NCI-H345 treated with DMSO at 0.1 percent for 48 hours (cell line): Measurements from ENCODE around the gene DNAL1.

Experiments used
- DNase-seq: peaks from one replicate; lab custom pipeline; 2025; ENCODE audit not compliant: unreplicated experiment; lab: John Stamatoyannopoulos, UW

The DNAL1 gene

DNA sequence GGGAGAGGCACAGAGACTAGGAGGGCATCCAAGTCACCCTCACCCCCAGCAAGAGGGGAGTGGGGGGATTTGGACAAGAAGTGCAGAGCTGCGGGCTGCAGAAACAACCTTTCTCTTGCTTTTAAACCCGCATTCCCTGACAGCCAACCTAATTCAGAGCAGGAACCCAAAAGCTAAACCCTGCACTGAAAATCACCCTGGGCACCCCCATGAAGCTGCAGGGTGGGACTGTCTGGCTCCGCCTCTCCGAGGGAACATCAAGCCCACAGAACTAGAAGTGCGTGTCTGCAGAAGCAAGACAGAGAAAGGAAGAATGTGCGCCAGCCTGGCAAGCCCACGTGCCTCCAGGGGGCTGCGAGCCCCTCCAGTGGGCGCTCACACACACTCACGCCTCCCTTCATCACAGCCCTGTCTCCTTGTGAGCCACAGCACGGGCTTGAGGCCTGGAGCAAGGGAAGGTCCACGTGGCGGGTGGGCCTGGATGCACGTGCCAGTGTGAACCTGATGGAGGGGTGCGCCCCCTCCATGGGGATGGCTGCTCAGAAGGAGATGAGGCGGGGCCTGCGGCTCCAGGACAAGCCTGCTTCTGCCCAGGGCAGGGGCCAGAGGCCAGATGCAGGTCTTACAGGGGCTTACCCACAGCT is 97.2 kb downstream of the DNAL1 start:
- no peak for DNase-seq

DNA sequence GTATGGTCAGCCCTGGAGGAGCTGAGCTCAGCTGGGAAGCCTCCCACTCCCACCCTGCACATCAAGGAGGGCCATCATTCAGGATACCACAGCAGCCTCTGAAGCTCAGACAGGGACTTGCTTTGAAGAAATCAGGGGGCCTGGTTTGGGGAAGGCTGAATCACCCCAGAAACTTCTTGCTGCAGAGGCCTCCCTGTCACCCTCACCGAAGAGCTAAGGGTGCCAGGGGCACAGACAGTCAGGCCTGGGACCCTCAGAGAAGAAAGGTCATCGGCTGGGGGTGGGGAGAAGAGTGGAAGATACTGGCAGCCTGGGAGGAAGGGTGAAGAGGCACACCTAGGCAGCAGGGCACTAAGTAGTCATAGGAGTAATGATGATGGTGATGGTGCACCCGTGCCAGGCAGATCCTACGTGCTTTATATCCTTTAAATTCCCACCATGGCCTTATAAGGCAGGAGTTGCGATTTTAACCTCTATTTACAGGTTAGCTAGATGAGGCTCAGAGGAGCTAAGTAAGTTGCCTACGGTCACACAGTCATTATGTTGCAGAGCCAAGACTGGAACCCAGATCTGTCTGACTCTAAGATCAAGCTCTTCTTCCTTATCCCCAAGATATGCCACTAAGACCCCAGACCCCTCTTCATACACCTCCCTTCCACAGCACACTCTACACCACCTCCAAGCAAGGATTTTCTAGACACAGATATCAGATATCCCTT is 97.9 kb downstream of the DNAL1 start:
- DNase-seq: no peak

DNA sequence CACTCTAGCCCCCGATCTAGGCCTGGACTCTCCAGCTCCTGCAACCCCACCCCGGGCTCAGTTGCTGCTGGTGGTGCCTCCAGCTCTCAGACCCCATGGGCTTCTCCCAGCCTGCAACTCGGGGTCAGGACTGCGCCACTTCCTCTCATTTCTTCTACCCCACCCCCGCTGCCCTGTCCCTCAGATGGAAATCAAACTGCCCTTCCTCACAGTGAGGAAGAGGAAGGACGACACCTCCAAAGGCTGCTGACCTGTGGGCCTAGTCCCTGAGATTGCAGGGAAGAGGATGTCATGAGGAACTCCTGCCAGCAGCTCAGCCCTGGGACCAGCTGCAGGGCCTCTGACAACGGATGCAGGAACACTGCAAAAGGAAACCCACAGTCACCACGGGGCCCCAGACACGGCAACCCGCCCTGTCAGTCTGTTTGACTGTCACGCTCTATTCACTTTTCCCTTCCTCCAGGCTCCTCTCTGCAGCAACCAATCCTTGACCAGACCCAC is 98.7 kb downstream of the DNAL1 start:
- no peak for DNase-seq

DNA sequence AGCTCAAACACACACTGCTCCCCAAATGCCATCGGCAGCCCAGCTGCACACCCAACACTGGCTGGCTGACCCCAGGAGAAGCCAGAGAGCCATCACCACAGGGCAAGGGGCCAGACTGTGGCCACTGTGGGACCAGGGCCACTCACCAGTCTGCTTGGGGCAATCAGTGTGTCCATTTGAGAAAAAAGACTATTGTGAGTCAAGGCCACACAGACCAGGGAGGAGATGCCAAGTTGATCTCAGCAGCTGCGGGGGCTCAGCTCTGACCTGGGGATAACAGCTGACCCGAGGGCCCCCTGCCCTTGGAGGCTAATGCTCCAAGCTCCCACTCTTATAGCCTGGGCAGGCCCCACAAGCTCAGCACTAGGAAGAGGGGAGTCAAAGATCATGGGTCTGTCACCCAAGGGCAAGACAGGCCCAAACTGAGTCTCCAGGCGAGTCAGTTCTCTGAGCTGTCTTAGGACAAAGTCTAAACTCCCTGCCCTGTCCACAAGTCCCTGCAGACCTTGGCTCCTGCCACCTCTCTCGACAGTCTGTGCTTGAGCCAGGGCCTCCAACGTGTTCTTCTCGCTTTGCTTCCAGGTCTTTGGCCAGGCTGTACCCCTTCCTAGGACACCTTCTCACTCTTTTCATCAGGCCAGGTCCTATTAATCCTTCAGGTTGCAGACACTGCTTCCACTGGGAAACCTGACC is 99.5 kb downstream of the DNAL1 start:
- no peak for DNase-seq

DNA sequence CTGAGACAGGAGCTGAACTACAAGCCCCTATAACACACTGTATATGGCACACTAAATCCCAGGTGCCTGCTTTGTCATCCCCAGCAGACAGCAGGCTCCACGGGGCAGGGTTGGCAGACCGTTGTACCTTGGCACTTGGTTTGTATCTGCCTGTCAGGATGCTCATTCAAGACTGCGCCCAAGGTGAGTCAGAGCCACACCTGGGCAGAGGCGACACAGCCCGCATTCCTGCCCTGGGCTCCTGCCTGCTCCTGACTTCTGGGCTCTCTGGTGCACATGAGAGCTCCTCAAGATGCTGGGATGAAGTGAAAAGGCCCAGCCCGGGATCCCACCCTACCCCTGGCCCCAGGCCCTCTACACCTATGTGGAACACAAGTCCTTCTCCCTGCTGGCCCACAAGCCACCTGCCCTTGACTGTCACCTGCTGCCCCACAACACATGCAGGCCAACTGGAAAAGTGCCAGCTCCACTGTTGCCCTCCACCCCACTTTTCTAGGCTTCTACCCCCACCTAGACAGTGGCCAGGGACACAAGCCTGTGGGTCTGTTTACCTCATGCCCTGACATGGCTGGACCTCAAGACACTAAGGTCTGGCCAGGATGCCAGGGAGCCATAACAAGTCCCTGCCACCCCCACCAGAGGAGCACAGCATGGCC is 100.2 kb downstream of the DNAL1 start:
- DNase-seq: no peak

DNA sequence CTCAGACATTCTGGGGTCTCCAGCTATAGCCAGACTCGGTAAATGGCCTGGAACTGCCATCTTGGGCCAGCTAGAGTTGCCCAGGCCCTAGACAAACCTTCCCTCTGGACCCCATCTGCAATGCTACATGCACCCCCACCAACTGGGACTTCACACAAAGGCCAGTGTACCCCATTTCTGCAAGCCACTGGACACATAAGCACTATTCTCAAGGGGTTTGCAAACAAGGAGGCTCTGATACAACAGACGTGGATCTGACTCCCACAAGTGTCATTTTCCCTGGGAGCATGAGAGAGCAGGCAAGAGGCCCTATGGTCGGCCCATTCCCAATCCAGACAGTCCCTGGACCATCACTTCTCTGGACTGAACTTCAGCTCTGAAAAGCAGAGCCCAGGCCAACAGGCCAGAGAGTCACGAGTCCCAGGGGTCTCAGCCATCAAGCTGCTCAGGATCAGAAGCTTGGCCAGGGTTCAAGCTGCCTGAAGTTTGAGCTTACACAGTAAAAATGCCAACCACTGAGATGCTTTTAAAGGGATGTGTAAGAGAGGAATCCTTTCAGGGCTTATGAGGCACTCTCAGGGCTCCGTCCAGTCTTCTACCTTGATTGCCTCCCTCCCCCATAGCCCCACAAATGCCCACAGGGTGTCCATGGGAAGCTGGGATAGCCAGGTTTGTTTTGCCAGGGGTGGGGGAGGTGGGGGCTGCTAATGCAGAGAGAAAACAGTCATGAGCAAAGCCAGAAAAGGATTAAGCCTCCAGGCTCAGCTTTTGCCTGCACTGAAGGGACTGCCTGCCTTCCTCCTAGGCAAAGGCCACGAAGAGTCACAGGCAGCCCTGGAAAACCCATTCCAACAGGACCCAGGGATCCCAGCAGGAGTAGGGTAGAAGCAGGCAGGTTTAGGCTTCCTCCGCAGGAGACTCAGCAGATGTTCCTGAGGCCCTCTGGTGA is 101.1 kb downstream of the DNAL1 start:
- no peak for DNase-seq

DNA sequence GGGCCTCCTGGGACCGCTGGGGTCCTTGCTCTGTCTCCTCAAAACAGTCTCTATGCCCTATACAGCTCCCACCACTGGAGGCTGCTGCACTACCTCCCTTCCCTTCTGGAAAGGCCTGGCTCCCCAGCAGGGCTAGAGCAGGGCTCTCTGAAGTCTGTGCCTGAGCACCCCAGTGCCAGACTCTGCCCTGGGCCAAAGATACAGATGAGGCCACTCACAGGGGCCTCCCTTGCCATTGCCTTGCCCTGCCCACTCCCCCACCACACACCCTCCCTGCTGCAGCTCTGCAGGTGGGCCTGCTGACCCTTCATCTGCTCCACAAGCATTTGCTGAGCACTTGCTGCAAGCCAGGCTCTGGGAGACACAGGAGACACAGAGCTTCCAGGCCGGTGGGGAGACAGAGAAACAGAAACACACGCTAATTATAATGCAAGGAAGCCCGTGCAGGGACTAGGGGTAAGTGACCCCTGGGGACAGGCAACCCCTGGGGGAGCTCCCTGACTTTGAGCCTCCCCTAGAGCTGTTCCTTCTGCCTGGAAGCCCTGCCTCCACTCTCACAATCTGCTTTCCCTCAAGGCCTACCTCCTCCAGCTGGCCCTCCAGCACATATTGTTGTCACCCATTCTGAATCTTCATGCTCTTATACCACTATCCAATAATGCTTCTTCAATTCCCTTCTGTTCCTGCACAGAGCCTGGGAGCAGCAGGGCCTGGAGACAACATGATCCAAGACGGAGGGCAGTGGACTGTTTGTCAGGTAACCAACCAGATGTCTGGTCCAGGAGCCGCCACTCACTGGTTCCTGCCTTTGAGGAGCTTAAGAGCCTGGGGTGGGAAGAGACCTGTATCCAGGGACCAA is 102.0 kb downstream of the DNAL1 start:
- no peak for DNase-seq

DNA sequence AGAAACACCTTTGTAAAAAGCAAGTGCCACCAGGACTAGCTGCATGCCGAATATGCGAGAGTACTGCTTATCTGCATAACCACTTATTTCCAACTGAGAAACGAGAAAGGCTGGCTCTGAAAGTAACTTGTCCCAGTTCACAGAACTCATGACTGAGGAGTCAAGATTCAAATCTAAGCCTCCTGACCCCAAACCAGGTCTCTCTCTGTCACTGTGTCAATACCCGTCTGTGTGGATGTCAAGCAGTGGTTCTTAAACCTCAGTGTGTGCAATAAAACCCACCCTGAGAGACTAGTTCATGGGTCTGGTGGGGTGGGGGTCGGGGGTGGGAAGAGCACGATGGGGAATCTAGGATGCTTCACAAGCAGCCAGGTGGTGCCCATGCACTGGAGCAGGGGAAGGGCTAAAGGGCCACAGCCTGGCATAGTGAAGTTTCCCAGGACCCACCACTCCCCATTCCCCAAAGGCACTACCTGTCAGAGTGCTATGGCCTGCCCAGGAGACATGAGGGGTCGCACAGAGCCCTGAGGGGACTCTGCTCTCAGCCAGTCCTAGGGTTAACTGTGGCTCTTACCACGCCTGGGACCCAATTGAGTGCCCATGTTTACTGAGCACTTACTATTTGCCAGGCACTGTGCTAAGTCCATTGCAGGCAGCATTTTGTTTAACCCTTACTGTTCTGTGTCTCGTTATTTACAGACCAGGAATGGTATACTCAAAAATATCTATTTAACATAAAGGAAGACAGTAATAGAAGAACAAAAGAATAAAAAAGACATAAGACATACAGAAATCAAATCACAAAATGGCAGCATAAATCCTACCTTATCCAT is 102.8 kb downstream of the DNAL1 start:
- no peak for DNase-seq

DNA sequence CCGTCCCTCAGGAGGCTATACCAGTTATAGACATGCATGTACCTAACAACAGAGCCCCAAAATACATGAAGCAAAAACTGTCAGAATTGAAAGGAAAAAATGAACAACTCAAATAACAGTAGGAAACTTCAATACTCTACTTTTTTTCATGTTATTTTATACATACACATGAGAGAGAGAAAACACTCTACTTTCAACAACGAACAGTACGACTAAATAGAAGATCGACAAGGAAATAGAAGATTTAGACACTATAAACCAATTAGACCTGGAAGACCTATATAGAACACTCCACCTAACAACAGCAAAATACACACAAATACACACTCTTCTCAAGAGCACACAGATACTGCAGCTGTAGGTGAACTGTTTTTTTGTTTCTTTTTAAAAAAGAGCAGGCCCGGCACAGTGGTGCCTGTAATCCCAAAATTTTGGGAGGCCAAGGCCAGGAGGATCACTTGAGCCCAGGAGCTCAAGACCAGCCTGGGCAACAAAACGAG is 104.1 kb downstream of the DNAL1 start:
- DNase-seq: no peak

DNA sequence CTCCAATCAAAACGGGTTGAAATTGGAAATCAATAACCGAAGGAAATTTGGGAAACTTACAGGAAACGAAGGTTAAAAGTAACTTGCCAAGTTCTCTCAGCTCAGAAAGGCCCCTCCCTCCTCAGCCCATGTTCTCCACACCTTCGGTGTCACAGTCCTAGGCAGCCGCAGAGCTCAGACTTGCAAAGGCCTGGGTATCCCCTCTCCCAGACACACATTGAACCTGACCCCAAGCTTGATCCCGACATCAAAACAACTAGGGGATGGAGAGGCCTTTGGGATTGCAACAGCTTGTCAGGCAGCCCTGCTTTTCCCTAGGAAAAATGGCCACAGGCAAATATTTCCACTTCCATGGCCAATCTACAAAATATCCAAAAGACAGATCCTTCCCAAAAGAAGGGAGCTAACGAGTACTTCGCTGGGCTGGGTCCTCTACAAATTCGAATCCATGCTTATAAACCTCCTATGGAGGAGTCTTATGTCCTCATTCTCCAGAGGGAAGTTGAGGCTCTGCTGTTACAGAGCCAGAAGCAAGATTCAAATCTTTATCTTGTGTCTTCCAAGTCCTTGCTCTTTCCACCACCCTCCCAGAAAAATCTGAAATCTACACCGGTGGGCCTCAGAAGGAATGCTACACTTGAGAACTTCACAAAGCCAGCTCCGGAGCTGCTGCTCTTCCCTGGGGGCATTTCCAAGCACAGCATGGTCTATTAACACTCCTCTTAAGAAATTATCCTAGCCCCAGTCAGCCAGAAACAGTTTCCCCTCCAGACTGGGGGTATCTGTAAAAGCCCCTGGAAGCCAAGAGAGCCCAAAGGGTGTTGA is 105.1 kb downstream of the DNAL1 start:
- no peak for DNase-seq

DNA sequence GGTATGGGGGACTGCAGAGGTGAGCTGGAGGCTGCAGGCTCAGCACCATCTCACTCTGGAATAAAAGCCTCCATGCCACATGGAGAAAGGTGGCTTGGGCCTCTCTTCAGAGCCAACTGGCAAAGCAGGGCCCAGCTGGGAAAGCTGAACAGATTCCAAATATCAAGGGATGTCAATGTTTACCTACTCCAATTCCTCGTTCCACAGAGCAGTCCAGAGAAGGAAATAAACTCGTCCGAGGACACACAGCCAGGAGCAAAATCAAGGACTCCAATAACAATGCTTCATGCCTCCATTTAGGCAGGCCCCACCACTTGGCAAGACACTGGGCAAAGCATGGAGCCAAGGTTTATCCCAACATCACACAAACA is 105.7 kb downstream of the DNAL1 start:
- DNase-seq: no peak

DNA sequence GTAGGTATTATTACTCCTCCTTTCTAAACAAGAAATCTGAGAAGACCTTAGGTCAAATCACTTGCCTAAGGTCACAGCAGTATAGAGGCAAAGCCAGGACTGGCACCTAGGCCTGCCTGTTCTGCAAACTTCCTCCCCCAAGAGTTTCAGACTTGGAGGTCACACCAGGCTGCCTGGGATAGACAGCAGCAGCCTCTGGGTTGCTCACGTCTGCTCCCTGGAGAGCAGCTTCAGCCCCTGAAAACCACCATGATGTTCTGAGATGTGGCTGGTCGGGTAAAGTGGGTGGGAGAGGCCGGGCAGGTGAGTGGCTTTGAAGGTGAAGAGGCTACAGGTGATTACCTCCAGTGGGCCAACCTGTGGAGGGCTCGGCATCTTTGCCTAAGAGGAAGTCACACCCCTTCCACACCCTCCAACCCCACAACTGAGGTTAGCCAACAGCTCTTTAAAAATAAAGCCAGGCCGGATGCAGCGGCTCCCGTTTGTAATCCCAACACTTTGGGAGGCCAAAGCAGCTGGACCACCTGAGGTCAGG is 106.4 kb downstream of the DNAL1 start:
- no peak for DNase-seq

DNA sequence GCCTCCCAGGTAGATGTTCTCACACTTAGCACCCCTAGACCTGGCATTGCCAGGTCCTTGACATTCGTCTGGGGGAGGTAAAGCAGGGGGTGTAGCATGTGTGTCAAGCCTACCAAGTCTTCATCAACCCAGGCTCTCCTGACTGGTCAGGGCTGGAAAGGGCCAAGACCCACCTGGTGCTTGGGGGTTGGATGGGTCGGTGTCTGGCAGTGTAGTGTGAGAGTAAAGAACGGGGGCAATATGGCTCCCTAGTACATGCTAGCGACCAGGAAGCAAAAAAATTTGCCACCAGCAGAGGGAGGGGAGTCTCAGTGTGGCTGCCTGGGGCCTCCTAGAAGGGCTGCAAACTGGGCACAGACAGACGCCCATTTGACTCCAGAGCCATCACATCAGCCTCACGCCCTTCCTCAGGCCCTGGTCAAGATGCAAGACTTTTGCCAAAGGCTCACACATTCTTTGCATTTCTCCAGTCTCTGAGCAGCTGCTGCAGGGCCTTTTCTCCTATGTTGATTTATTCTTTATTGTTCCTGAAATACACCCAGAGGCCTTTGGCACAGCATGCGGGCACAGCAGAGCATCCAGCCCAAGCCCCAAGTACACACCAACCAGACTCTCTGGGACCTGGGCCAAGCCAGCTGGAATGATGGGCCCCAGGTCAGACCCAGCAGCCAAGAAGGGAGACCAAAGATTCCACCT is 107.7 kb downstream of the DNAL1 start:
- no peak for DNase-seq
